Nephron (organoid): ENCODE measurements around the gene ADPRS.
A peak's percentile ranks its signal among the peaks of the same experiment; 100 is the strongest.

Source experiments
- H3K27ac Mint-ChIP-seq, 3 experiments: 2 replicates each; pipeline ENCODE4 v1.8.0; 2020; ENCODE audit warnings: mixed read lengths in 3 of 3, mild to moderate bottlenecking in 2 of 3, moderate library complexity in 1 of 3
- H3K27me3 Mint-ChIP-seq: 2 replicates; pipeline ENCODE4 v1.8.0; 2021; ENCODE audit warnings: low read depth, mild to moderate bottlenecking, moderate library complexity, mixed read lengths
- H3K36me3 Mint-ChIP-seq: 2 replicates; pipeline ENCODE4 v1.8.0; 2020; ENCODE audit warnings: low read depth, mixed read lengths
- H3K4me1 Mint-ChIP-seq: 2 replicates; pipeline ENCODE4 v1.8.0; 2020; ENCODE audit warnings: mixed read lengths
- H3K4me3 Mint-ChIP-seq, 3 experiments: 2 replicates each; pipeline ENCODE4 v1.8.0; 2020; ENCODE audit warnings: mild to moderate bottlenecking in 3 of 3, mixed read lengths in 3 of 3, moderate library complexity in 2 of 3
- H3K9me3 Mint-ChIP-seq: 2 replicates; pipeline ENCODE4 v1.8.0; 2020; ENCODE audit warnings: mixed read lengths
- TF ChIP-seq, protein P1 (sequence below), 3 experiments: fragments of 200-600 bp; sonication (generic); IDR thresholded peaks; one replicate each; pipeline ENCODE4 v1.5.0; 2021; ENCODE audit warnings: antibody characterized with exemption in 3 of 3; ENCODE audit not compliant: unreplicated experiment in 3 of 3

The ADPRS gene, protein sequence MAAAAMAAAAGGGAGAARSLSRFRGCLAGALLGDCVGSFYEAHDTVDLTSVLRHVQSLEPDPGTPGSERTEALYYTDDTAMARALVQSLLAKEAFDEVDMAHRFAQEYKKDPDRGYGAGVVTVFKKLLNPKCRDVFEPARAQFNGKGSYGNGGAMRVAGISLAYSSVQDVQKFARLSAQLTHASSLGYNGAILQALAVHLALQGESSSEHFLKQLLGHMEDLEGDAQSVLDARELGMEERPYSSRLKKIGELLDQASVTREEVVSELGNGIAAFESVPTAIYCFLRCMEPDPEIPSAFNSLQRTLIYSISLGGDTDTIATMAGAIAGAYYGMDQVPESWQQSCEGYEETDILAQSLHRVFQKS

DNA sequence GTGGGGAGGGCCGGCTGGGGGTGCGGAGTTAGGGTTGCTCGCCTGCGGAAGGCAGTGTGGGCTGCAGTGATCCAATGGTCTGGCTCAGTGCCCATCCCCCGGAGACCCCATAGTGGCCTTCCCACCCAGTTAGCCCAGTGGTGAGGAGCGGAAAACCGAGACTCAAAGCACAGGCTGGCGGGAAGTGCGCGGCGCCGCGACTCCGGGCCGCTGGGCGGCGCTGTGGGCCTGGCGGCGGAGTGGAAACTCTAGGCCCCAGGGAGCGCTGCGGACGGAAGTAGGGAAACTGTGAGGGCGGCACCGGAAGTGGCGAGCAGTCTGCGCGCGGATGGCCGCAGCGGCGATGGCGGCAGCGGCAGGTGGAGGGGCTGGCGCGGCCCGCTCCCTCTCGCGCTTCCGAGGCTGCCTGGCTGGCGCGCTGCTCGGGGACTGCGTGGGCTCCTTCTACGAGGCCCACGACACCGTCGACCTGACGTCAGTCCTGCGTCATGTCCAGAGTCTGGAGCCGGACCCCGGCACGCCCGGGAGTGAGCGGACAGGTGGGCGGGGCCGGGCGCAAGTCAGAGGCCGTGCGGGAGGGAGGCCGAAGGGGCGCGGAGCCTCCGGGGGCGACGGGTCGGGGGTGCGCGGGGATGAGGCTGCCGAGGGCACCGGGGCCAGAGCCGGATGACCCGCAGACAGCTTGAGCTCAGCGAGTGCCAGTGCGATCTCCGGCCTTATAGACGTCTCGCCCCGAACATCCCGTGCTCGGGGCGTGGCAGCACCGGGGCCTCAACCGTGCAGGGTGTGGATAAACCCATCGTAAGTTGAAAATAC is at the start of gene ADPRS:
Gene ADPRS, plus strand, starts transcription at position 316 of the 816 bp plus-strand sequence. Its CDS starts 13 bp downstream, at position 329.
- Mint-ChIP-seq H3K36me3 (peaks cover 23% of the 10 kb centered on the region), H3K27me3 (no peaks in the 10 kb centered on the region), H3K4me3 (peak within 1 kb of the TSS; percentile 95 to 99 (median 95)), H3K9me3 (no peaks in the 10 kb centered on the region), H3K4me1 (peaks cover 11% of the 10 kb centered on the region), H3K27ac (peak within 1 kb of the TSS; percentile 91 to 98 (median 98))
- TF ChIP-seq, protein P1, sequence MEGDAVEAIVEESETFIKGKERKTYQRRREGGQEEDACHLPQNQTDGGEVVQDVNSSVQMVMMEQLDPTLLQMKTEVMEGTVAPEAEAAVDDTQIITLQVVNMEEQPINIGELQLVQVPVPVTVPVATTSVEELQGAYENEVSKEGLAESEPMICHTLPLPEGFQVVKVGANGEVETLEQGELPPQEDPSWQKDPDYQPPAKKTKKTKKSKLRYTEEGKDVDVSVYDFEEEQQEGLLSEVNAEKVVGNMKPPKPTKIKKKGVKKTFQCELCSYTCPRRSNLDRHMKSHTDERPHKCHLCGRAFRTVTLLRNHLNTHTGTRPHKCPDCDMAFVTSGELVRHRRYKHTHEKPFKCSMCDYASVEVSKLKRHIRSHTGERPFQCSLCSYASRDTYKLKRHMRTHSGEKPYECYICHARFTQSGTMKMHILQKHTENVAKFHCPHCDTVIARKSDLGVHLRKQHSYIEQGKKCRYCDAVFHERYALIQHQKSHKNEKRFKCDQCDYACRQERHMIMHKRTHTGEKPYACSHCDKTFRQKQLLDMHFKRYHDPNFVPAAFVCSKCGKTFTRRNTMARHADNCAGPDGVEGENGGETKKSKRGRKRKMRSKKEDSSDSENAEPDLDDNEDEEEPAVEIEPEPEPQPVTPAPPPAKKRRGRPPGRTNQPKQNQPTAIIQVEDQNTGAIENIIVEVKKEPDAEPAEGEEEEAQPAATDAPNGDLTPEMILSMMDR (IDR thresholded peaks at IDR 0.05; ENCODE audit: unreplicated experiment in 3 of 3), result peak; percentile 99

DNA sequence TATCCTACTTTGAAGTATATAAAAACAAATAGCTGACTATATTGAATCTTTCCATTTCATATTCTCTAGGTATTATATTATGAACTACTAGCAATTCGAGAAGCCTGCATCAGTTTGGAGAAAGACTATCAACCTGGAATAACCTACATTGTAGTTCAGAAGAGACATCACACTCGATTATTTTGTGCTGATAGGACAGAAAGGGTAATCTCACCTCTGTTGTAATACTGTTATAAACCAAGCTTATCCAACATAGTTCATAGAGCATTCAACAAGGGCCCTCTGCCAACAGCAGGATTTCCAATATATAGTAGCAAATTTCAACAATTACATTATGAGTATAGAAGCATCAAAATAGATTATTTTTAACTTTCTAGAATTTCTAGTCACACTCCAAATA is 48.5 kb upstream of the ADPRS start:
- no peaks in the 10 kb centered on the region for H3K9me3 Mint-ChIP-seq
- TF ChIP-seq, protein P1 (IDR thresholded peaks at IDR 0.05; ENCODE audit: unreplicated experiment in 3 of 3), result no peak
- H3K4me3 Mint-ChIP-seq, result no peak overlapping the region
- H3K27me3 Mint-ChIP-seq, result no peaks in the 10 kb centered on the region
- no peak overlapping the region for H3K27ac Mint-ChIP-seq
- H3K4me1 Mint-ChIP-seq, result no peaks in the 10 kb centered on the region
- H3K36me3 Mint-ChIP-seq, result peaks cover 53% of the 10 kb centered on the region

DNA sequence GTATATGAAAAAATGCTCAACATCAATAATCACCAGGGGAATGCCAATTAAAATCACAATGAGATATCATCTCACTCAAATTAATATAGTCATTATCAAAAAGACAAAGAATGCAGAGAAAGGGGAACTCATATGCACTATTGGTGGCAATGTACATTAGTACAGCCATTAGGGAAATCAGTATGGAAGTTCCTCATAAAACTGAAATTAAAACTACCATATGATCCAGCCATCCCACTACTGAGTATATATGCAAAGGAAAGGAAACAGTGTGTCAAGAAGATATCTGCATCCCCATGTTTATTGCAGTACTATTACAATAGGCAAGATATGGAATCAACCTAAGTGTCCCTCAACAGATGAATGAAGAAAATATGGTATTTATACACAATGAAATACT is 36.9 kb upstream of the ADPRS start:
- H3K4me1 Mint-ChIP-seq, result no peaks in the 10 kb centered on the region

DNA sequence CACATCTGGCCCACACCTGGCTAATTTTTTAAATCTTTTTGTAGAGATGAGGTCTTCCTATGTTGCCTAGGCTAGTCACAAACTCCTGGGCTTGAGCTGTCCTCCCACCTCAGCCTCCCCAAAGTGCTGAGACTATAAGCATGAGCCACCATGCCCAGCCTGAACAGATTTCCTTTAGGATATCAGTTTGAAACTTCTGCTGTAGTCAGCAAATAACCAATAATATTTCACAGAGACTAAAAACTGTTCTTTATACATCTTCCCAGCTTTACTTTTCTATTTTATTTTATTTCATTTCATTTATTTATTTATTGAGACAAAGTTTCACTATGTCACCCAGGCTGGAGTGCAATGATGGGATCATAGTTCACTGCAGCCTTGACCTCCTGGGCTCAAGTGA is 34.7 kb upstream of the ADPRS start:
- no peaks in the 10 kb centered on the region for H3K27me3 Mint-ChIP-seq
- H3K4me1 Mint-ChIP-seq, result no peaks in the 10 kb centered on the region
- TF ChIP-seq, protein P1 (IDR thresholded peaks at IDR 0.05; ENCODE audit: unreplicated experiment in 3 of 3), result no peak
- H3K36me3 Mint-ChIP-seq, result peaks cover 37% of the 10 kb centered on the region
- H3K4me3 Mint-ChIP-seq, result no peak overlapping the region
- no peak overlapping the region for H3K27ac Mint-ChIP-seq
- H3K9me3 Mint-ChIP-seq, result no peaks in the 10 kb centered on the region

More for the DNA sequence above, 36.9 kb upstream of the ADPRS start:
- Mint-ChIP-seq H3K27ac (no peak overlapping the region), H3K9me3 (no peaks in the 10 kb centered on the region), H3K36me3 (peaks cover 58% of the 10 kb centered on the region), H3K4me3 (no peak overlapping the region), H3K27me3 (no peaks in the 10 kb centered on the region)
- TF ChIP-seq, protein P1 (IDR thresholded peaks at IDR 0.05; ENCODE audit: unreplicated experiment in 3 of 3), result no peak

DNA sequence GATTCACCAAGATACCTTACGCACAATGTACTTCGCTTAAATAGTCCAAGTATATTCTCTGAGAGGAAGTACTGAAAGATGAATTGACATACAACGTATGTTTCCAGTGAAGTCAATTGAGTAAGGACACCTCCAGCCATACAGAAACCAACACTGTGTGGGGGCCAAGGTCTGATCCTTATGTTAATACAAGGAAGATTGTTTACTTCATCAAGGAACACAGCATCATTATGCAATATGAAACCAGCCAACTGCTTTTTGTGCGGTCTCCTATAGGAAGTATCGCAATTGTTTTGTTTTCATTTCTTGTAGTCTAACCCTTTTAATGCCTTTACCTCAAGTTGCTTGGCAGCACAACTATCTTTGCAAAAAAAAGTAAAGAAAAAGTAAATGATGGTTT is 33.0 kb upstream of the ADPRS start:
- Mint-ChIP-seq H3K4me3 (no peak overlapping the region), H3K27ac (no peak overlapping the region)
- TF ChIP-seq, protein P1 (IDR thresholded peaks at IDR 0.05; ENCODE audit: unreplicated experiment in 3 of 3), result no peak

More for the DNA sequence above, 33.0 kb upstream of the ADPRS start:
- no peaks in the 10 kb centered on the region for H3K4me1 Mint-ChIP-seq
- H3K9me3 Mint-ChIP-seq, result no peaks in the 10 kb centered on the region
- H3K27me3 Mint-ChIP-seq, result no peaks in the 10 kb centered on the region
- H3K36me3 Mint-ChIP-seq, result peaks cover 27% of the 10 kb centered on the region
